Osteocyte (in vitro differentiated cells): Measurements from ENCODE around the gene AKAP5. TPM values are rescaled to one million over a fixed set of nuclear protein-coding genes. Genes with fewer than 3 reads are reported as not detected.

ENCODE experiments used
- DNase-seq: peaks from one replicate; pipeline ENCODE4 v3.0.0; 2021; ENCODE audit warnings: mixed read lengths; ENCODE audit not compliant: unreplicated experiment; ENCODE audit errors: extremely low spot score
- H3K27ac Mint-ChIP-seq: one replicate; pipeline ENCODE4 v1.8.0; 2021; ENCODE audit warnings: mild to moderate bottlenecking, mixed read lengths; ENCODE audit not compliant: unreplicated experiment
- H3K27me3 Mint-ChIP-seq: one replicate; pipeline ENCODE4 v1.8.0; 2021; ENCODE audit warnings: mixed read lengths; ENCODE audit not compliant: unreplicated experiment
- H3K36me3 Mint-ChIP-seq: one replicate; pipeline ENCODE4 v1.8.0; 2021; ENCODE audit warnings: mixed read lengths; ENCODE audit not compliant: unreplicated experiment
- H3K4me1 Mint-ChIP-seq: one replicate; pipeline ENCODE4 v1.8.0; 2021; ENCODE audit warnings: mixed read lengths; ENCODE audit not compliant: unreplicated experiment
- H3K4me3 Mint-ChIP-seq: one replicate; pipeline ENCODE4 v1.8.0; 2021; ENCODE audit warnings: mild to moderate bottlenecking, moderate library complexity, mixed read lengths; ENCODE audit not compliant: unreplicated experiment
- H3K9me3 Mint-ChIP-seq: one replicate; pipeline ENCODE4 v1.8.0; 2021; ENCODE audit warnings: mixed read lengths; ENCODE audit not compliant: unreplicated experiment
- CTCF ChIP-seq: fragments of 200-600 bp; sonication (generic); IDR thresholded peaks from 2 replicates; pipeline ENCODE4 v1.5.0; 2021; ENCODE audit warnings: antibody characterized with exemption, mild to moderate bottlenecking, moderate library complexity
- total RNA-seq: library from RNA; stranded (reverse); gene quantifications from 2 replicates; pipeline ENCODE4 v1.2.1, GENCODE V29; 2021

The AKAP5 gene
- total RNA-seq, 1 donor from 2014 or later = 3.6 TPM

DNA sequence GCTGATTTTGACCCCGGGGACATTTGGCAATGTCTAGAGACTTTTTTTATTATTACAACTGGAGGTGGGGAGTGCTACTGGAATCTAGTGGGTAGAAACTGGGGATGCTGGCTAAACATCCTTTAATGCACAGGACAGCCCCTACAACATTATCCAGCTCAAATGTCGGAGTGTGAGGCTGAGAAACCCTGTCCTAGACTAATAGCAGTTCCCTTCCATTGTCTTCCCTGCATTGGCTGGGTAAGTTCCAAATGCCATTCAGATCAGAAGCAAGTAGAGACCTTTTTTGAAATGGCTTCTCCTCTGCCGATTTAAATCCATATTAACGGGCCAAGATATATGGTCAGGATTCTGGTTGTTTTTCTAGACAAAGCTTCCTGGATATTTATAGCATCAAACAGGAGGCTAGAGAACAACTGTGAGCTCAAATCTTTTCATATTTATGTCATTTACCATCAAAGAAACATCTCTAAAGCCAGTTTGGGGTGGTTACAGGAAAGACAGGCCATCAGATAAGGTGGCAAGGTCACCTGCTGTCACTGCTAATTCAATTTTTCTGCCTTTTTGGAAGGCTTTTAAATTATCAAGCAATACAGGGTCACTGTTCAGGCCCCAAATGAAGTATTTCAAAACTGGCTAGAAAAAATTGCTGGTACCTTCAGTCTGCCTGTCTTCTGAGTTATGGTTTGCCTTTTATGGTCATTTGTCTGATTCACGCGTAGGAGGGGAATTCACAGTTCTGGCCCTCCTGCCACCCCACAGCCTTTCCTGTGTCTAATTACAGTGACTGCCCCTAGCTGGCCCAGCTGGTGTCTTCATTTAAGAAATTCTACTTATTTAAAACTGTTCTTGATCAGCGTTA, 20.1 kb upstream of the AKAP5 start:
- H3K27me3 Mint-ChIP-seq = no peaks in the 10 kb centered on the region

GRCh38 chr14:64447876-64448670, 17.2 kb upstream of the AKAP5 start:
- Mint-ChIP-seq H3K4me1 (peaks cover 44% of the 10 kb centered on the region), H3K4me3 (no peak overlapping the region), H3K36me3 (peaks cover 18% of the 10 kb centered on the region), H3K9me3 (no peaks in the 10 kb centered on the region), H3K27ac (peak overlapping the region; percentile 81), H3K27me3 (no peaks in the 10 kb centered on the region)
- TF ChIP-seq CTCF = no peak
- peak; percentile 49 for DNase-seq

More for the DNA sequence above, 20.1 kb upstream of the AKAP5 start:
- Mint-ChIP-seq H3K27ac (peak overlapping the region; percentile 92), H3K4me3 (no peak overlapping the region), H3K36me3 (peaks cover 21% of the 10 kb centered on the region), H3K4me1 (peaks cover 60% of the 10 kb centered on the region), H3K9me3 (no peaks in the 10 kb centered on the region)
- peak; percentile 76 for DNase-seq
- TF ChIP-seq CTCF = no peak

DNA sequence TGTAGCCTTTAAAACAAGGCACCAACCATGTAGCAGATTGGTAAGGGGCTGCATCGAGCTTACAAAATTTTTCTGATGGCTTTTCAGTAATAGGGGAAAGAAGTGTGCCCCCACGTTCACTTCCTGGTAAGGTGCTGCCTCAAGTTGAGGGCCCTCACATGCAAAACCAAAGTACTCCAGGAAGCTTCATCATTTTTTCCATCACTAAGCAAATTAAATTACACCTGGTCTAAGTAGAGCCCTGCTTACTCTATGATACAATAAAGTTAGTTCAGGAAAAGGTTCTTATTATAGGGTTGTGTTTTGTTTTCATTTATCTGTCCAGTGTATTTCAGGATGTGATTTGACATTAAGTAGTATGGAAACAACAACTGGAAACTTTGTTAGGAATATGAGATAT, 15.0 kb upstream of the AKAP5 start:
- no peak for TF ChIP-seq CTCF
- Mint-ChIP-seq H3K27me3 (no peaks in the 10 kb centered on the region), H3K4me3 (no peak overlapping the region), H3K27ac (no peak overlapping the region), H3K4me1 (peaks cover 25% of the 10 kb centered on the region), H3K36me3 (peaks cover 19% of the 10 kb centered on the region), H3K9me3 (no peaks in the 10 kb centered on the region)
- DNase-seq = no peak

DNA sequence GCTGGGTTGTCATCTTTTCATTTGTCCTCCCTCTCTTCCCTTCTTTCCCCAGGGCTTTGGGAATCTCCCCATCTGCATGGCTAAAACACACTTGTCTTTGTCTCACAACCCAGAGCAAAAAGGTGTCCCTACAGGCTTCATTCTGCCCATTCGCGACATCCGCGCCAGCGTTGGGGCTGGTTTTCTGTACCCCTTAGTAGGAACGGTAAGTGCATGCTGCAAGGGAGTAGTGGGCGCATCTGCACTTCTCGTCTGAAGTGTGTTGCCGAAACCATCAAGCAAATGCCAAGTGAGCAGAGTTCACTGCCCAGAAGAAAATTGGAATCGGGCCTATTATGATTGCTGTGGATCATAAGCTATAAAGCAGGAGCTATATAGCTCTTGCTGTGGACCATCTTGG, 10.6 kb upstream of the AKAP5 start:
- H3K4me3 Mint-ChIP-seq = no peak overlapping the region
- H3K27me3 Mint-ChIP-seq = no peaks in the 10 kb centered on the region
- H3K9me3 Mint-ChIP-seq = no peaks in the 10 kb centered on the region
- no peak for TF ChIP-seq CTCF
- H3K4me1 Mint-ChIP-seq = peaks cover 6% of the 10 kb centered on the region
- no peak overlapping the region for H3K27ac Mint-ChIP-seq
- peak; percentile 65 for DNase-seq
- peaks cover 38% of the 10 kb centered on the region for H3K36me3 Mint-ChIP-seq
